MM.1S (cell line): ENCODE measurements around the gene HSBP1L1.
"Not testable (repeated sequence)": the region's sequence is repeated elsewhere in the genome, so short reads cannot be mapped to it uniquely, and the experiment has no call there.

Experiments
- DNase-seq: peaks from one replicate; pipeline ENCODE4 v3.0.0-alpha.2; 2015
- H2AFZ ChIP-seq: fragments of 300-600 bp; sonication (generic); 2 replicates; pipeline ENCODE4 v1.6.0; 2016; ENCODE audit warnings: antibody characterized with exemption, low read length
- H3F3A ChIP-seq: fragments of 300-600 bp; sonication (generic); 2 replicates; pipeline ENCODE4 v1.6.1; 2016; ENCODE audit warnings: mild to moderate bottlenecking, antibody characterized with exemption, low read length, moderate library complexity, mixed read lengths; ENCODE audit not compliant: insufficient read depth
- H3K27ac ChIP-seq: fragments of 300-600 bp; sonication (generic); 2 replicates; pipeline ENCODE4 v1.5.1; 2016; ENCODE audit warnings: mild to moderate bottlenecking, low read length
- H3K27me3 ChIP-seq: fragments of 300-600 bp; sonication (generic); replicated peaks from 2 replicates; pipeline ENCODE4 v1.6.0; 2016; ENCODE audit warnings: low read length; ENCODE audit not compliant: insufficient read depth
- H3K36me3 ChIP-seq: fragments of 300-600 bp; sonication (generic); replicated peaks from 2 replicates; pipeline ENCODE4 v1.6.1; 2016; ENCODE audit warnings: mild to moderate bottlenecking, low read length, mixed read lengths; ENCODE audit not compliant: insufficient read depth
- H3K4me1 ChIP-seq: fragments of 300-600 bp; sonication (generic); 2 replicates; pipeline ENCODE4 v1.6.1; 2016; ENCODE audit warnings: low read length, mixed read lengths
- H3K4me2 ChIP-seq: fragments of 300-600 bp; sonication (generic); 2 replicates; pipeline ENCODE4 v1.6.0; 2016; ENCODE audit warnings: low read depth, low read length
- H3K4me3 ChIP-seq: fragments of 300-600 bp; sonication (generic); 2 replicates; pipeline ENCODE4 v1.5.1; 2016; ENCODE audit warnings: low read length, mixed read lengths
- H3K79me2 ChIP-seq: fragments of 300-600 bp; sonication (generic); 2 replicates; pipeline ENCODE4 v1.6.1; 2016; ENCODE audit warnings: mixed run types, low read length, mixed read lengths
- H3K9ac ChIP-seq: fragments of 300-600 bp; sonication (generic); 2 replicates; pipeline ENCODE4 v1.6.1; 2016; ENCODE audit warnings: low read length, mixed read lengths
- H3K9me2 ChIP-seq: fragments of 300-600 bp; sonication (generic); replicated peaks from 2 replicates; pipeline ENCODE4 v1.6.1; 2016; ENCODE audit warnings: mild to moderate bottlenecking, low read length, mixed read lengths; ENCODE audit not compliant: insufficient read depth
- H3K9me3 ChIP-seq: fragments of 300-600 bp; sonication (generic); replicated peaks from 2 replicates; pipeline ENCODE4 v1.6.1; 2016; ENCODE audit warnings: mild to moderate bottlenecking, low read length, mixed read lengths; ENCODE audit not compliant: insufficient read depth
- H4K20me1 ChIP-seq: fragments of 300-600 bp; sonication (generic); 2 replicates; pipeline ENCODE4 v1.6.1; 2016; ENCODE audit warnings: mild to moderate bottlenecking, low read length, moderate library complexity, mixed read lengths; ENCODE audit not compliant: insufficient read depth
- EZH2 ChIP-seq: fragments of 300-600 bp; sonication (generic); optimal IDR thresholded peaks from 2 replicates; pipeline ENCODE3; 2017; ENCODE audit warnings: low read depth, mild to moderate bottlenecking, antibody characterized with exemption, low read length, mixed read lengths
- EZH2phosphoT487 ChIP-seq: fragments of 300-600 bp; sonication (generic); IDR thresholded peaks from 2 replicates; pipeline ENCODE4 v1.6.1; 2018; ENCODE audit warnings: antibody characterized with exemption, low read length
- TF ChIP-seq, protein P1 (sequence below): fragments of 300-600 bp; sonication (generic); IDR thresholded peaks from 2 replicates; pipeline ENCODE4 v1.5.1; 2016; ENCODE audit warnings: antibody characterized with exemption, low read length, mixed read lengths

The HSBP1L1 gene

GRCh38 chr18:79958981-79959380, 5.5 kb upstream of the HSBP1L1 start:
- Histone ChIP-seq H3K27me3 (peaks cover 6% of the 10 kb centered on the region; the same call in 1 of the 2 replicates), H2AFZ (no peak overlapping the region), H3K36me3 (no peaks in the 10 kb centered on the region), H3K4me3 (no peak overlapping the region), H3K4me2 (no peak overlapping the region), H4K20me1 (no peaks in the 10 kb centered on the region), H3K79me2 (no peaks in the 10 kb centered on the region), H3K9ac (no peak overlapping the region), H3F3A (no peaks in the 10 kb centered on the region), H3K27ac (no peak overlapping the region), H3K4me1 (no peaks in the 10 kb centered on the region), H3K9me2 (no peaks in the 10 kb centered on the region), H3K9me3 (no peaks in the 10 kb centered on the region)
- no peak for DNase-seq
- TF ChIP-seq, protein P1, sequence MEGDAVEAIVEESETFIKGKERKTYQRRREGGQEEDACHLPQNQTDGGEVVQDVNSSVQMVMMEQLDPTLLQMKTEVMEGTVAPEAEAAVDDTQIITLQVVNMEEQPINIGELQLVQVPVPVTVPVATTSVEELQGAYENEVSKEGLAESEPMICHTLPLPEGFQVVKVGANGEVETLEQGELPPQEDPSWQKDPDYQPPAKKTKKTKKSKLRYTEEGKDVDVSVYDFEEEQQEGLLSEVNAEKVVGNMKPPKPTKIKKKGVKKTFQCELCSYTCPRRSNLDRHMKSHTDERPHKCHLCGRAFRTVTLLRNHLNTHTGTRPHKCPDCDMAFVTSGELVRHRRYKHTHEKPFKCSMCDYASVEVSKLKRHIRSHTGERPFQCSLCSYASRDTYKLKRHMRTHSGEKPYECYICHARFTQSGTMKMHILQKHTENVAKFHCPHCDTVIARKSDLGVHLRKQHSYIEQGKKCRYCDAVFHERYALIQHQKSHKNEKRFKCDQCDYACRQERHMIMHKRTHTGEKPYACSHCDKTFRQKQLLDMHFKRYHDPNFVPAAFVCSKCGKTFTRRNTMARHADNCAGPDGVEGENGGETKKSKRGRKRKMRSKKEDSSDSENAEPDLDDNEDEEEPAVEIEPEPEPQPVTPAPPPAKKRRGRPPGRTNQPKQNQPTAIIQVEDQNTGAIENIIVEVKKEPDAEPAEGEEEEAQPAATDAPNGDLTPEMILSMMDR = no peak
- TF ChIP-seq EZH2 = no peak
- TF ChIP-seq EZH2phosphoT487 = no peak

DNA sequence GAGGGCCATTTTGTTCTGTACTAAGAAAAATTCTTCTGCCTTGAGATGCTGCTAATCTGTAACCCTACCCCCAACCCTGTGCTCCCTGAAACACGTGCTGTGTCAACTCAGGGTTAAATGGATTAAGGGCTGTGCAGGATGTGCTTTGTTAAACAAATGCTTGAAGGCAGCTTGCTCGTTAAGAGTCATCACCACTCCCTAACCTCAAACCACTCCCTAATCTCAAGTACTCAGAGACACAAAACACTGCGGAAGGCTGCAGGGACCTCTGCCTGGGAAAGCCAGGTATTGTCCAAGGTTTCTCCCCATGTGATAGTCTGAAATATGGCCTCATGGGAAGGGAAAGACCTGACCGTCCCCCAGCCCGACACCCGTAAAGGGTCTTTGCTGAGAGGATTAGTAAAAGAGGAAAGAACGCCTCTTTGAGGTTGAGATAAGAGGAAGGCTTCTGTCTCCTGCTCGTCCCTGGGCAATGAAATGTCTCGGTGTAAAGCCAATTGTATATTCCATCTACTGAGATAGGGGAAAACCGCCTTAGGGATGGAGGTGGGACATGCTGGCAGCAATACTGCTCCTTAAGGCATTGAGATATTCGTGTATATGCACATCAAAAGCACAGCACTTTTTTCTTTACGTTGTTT, 4.2 kb upstream of the HSBP1L1 start:
- H3K9me2 ChIP-seq, DNase-seq, H3K27me3 ChIP-seq, H3K79me2 ChIP-seq, H3F3A ChIP-seq, H3K9ac ChIP-seq, H3K4me2 ChIP-seq, H3K4me3 ChIP-seq, H3K4me1 ChIP-seq, H3K9me3 ChIP-seq, H4K20me1 ChIP-seq, H3K36me3 ChIP-seq, H2AFZ ChIP-seq, H3K27ac ChIP-seq: not testable (repeated sequence)

DNA sequence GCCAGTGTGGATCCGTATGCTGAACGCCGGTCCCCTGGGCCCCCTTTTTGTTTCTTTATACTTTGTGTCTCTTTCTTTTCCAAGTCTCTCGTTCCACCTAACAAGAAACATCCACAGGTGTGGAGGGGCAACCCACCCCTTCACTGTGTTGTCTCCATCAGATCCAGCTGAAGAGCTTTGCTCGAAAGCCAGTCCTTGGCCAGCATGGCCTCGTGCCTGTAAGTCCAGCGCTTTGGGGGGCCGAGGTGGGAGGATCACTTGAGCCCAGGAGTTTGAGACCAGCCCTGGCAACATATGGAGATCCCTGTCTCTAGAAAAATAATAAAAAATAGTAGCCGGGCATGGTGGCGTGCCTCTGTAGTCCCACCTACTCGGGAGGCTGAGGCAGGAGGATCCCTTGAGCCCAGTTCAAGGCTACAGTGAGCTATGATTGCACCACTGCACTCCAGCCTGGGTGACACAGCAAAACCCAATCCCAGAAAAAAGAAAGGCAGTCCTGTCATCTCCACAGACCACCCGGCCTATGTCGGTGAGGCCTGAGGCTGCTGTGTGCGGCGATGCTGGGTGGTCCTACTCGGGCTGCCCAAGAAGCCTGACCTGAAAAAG, 3.4 kb upstream of the HSBP1L1 start:
- Histone ChIP-seq H3K9ac (no peak overlapping the region), H3K4me1 (no peaks in the 10 kb centered on the region), H3F3A (no peaks in the 10 kb centered on the region), H2AFZ (no peak overlapping the region), H3K4me2 (no peak overlapping the region), H3K27me3 (peaks cover 6% of the 10 kb centered on the region; the same call in 1 of the 2 replicates), H4K20me1 (no peaks in the 10 kb centered on the region), H3K9me2 (no peaks in the 10 kb centered on the region), H3K4me3 (no peak overlapping the region), H3K36me3 (no peaks in the 10 kb centered on the region), H3K27ac (no peak overlapping the region), H3K79me2 (no peaks in the 10 kb centered on the region), H3K9me3 (no peaks in the 10 kb centered on the region)
- TF ChIP-seq EZH2phosphoT487 (no peak), EZH2 (no peak)
- TF ChIP-seq, protein P1 = no peak
- DNase-seq = no peak
